ENCODE measurements around the gene BTBD2.

Gene BTBD2

DNA sequence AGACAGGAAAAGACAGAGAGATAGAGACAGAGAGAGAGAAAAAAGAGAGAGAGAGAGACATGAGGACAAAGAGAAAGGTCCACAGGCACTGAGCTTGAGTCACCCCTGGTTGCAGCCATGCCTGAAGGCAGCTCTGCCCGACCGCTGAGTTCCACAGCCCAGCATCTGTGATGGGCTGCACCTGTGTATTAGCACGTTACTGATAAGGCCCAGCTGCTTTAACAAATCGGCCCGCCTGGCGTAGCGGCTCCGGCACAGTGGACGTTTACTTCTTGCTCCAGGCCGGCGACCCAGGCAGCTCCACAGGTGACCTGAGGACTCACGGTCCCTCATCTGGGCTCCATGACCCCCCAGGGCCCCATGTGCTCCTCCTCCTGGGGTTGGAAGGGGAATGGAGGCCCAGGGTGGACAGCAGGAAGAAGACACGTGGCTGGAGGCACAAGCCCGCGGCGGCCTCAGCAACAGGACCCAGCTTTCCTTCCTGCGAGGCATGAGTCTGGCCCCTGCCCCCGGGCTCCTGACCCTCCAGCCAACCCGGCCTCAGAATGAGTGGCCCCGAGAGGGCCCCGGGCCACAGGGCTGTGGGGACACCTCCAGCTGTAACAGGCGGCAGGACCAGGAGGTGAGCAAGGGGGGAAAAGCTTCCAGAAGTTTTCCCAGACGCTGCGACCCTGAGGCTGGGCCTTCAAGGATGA is 78.5 kb downstream of the BTBD2 start:
- no peaks in the 10 kb centered on the region for H3K27me3 Mint-ChIP-seq
- H3K4me3 Mint-ChIP-seq: no peak overlapping the region
- no peak for ATAC-seq (replicated peaks)

GRCh38 chr19:1936430-1936829 is 79.1 kb downstream of the BTBD2 start:
- peaks cover 7 to 9% of the 10 kb centered on the region in 2 donors for H3K9me3 Mint-ChIP-seq
- DNase-seq (no peak), ATAC-seq (replicated peaks) (no peak)
- peaks cover 15% of the 10 kb centered on the region in 2 donors for H3K36me3 Mint-ChIP-seq
- no peaks in the 10 kb centered on the region for H3K27me3 Mint-ChIP-seq
- H3K27ac Mint-ChIP-seq: no peak overlapping the region
- no peak overlapping the region for H3K4me3 Mint-ChIP-seq
- peaks cover 37 to 54% of the 10 kb centered on the region in 2 donors for H3K4me1 Mint-ChIP-seq

More for the DNA sequence above, 78.5 kb downstream of the BTBD2 start:
- Mint-ChIP-seq H3K9me3 (peaks cover 7 to 8% of the 10 kb centered on the region in 2 donors), H3K27ac (no peak overlapping the region), H3K4me1 (peaks cover 35 to 56% of the 10 kb centered on the region in 2 donors), H3K36me3 (peaks cover 15 to 19% of the 10 kb centered on the region in 2 donors)
- no peak for DNase-seq

- peak; percentile 18 for DNase-seq
- no peaks in the 10 kb centered on the region for H3K27me3 Mint-ChIP-seq
Measured at GRCh38 chr19:1935484-1936208, 79.9 kb downstream of the BTBD2 start.

More at GRCh38 chr19:1935484-1936208, 79.9 kb downstream of the BTBD2 start:
- peak in 1 of 2 donors; percentile 17 for ATAC-seq (replicated peaks)
- Mint-ChIP-seq H3K4me3 (no peak overlapping the region), H3K36me3 (peaks cover 15% of the 10 kb centered on the region in 2 donors), H3K4me1 (peaks cover 37 to 55% of the 10 kb centered on the region in 2 donors), H3K27ac (peak overlapping the region; percentile 10), H3K9me3 (peaks cover 7 to 9% of the 10 kb centered on the region in 2 donors)

All from stimulated activated naive B cell treated with anti-CD40 and anti-IgM and Interleukin-4, amounts not matched to agents 10 μg/mL and 1 μg/mL and 100 μg/mL, for 72 hours (primary cell).